ENCODE data around the gene DBNL. TPM values are rescaled to one million over a fixed set of nuclear protein-coding genes. Genes with fewer than 3 reads are reported as not detected.

DBNL gene
- polyA plus RNA-seq, 2 donors = 157 to 215 TPM

GRCh38 chr7:44075296-44076075 lies 31.0 kb downstream of the DBNL start:
- H3K27ac ChIP-seq (ENCODE audit: low read depth in 2 of 2, low read length in 1 of 2) = peak overlapping the region; percentile 86 to 90
- WGBS, 2 donors = 72 to 73% methylated on average over 17 of the region's 17 CpGs
- H3K4me3 ChIP-seq (ENCODE audit: low read depth in 1 of 2, low read length in 2 of 2) = no peak overlapping the region
- H3K27me3 ChIP-seq (ENCODE audit: control insufficient read depth in 1 of 2, insufficient read depth in 2 of 2, low read length in 2 of 2) = no peaks in the 10 kb centered on the region
- H3K4me1 ChIP-seq (ENCODE audit: control insufficient read depth in 2 of 2, insufficient read depth in 2 of 2, low read length in 1 of 2) = peaks cover 11 to 31% of the 10 kb centered on the region in 2 donors
- peaks cover 4 to 52% of the 10 kb centered on the region in 2 donors for H3K36me3 ChIP-seq (ENCODE audit: control insufficient read depth in 2 of 2, insufficient read depth in 2 of 2, low read length in 1 of 2)
- H3K9me3 ChIP-seq (ENCODE audit: control insufficient read depth in 2 of 2, insufficient read depth in 1 of 2, low read depth in 1 of 2, low read length in 1 of 2) = no peaks in the 10 kb centered on the region

GRCh38 chr7:44076101-44076895 lies 31.8 kb downstream of the DBNL start:
- peak overlapping the region; percentile 60 to 73 for H3K27ac ChIP-seq (ENCODE audit: low read depth in 2 of 2, low read length in 1 of 2)
- H3K4me1 ChIP-seq (ENCODE audit: control insufficient read depth in 2 of 2, insufficient read depth in 2 of 2, low read length in 1 of 2) = peaks cover 11 to 36% of the 10 kb centered on the region in 2 donors
- peaks cover 4 to 52% of the 10 kb centered on the region in 2 donors for H3K36me3 ChIP-seq (ENCODE audit: control insufficient read depth in 2 of 2, insufficient read depth in 2 of 2, low read length in 1 of 2)
- 94 to 96% methylated on average over 20 of the region's 20 CpGs for WGBS, 2 donors
- no peaks in the 10 kb centered on the region for H3K9me3 ChIP-seq (ENCODE audit: control insufficient read depth in 2 of 2, insufficient read depth in 1 of 2, low read depth in 1 of 2, low read length in 1 of 2)
- no peaks in the 10 kb centered on the region for H3K27me3 ChIP-seq (ENCODE audit: control insufficient read depth in 1 of 2, insufficient read depth in 2 of 2, low read length in 2 of 2)
- H3K4me3 ChIP-seq (ENCODE audit: low read depth in 1 of 2, low read length in 2 of 2) = no peak overlapping the region

- H3K27me3 ChIP-seq (ENCODE audit: control insufficient read depth in 1 of 2, insufficient read depth in 2 of 2, low read length in 2 of 2) = no peaks in the 10 kb centered on the region
- H3K27ac ChIP-seq (ENCODE audit: low read depth in 2 of 2, low read length in 1 of 2) = no peak overlapping the region
- H3K36me3 ChIP-seq (ENCODE audit: control insufficient read depth in 2 of 2, insufficient read depth in 2 of 2, low read length in 1 of 2) = peaks cover 4 to 52% of the 10 kb centered on the region in 2 donors
- no peaks in the 10 kb centered on the region for H3K9me3 ChIP-seq (ENCODE audit: control insufficient read depth in 2 of 2, insufficient read depth in 1 of 2, low read depth in 1 of 2, low read length in 1 of 2)
- no peak overlapping the region for H3K4me3 ChIP-seq (ENCODE audit: low read depth in 1 of 2, low read length in 2 of 2)
- WGBS, 2 donors = 81 to 83% methylated on average over 9 of the region's 9 CpGs
- peaks cover 11 to 36% of the 10 kb centered on the region in 2 donors for H3K4me1 ChIP-seq (ENCODE audit: control insufficient read depth in 2 of 2, insufficient read depth in 2 of 2, low read length in 1 of 2)
Observed at GRCh38 chr7:44077061-44077460, 32.6 kb downstream of the DBNL start.

GRCh38 chr7:44077681-44078091 lies 33.2 kb downstream of the DBNL start:
- H3K27ac ChIP-seq (ENCODE audit: low read depth in 2 of 2, low read length in 1 of 2) = peak overlapping the region in 1 of 2 donors; percentile 47
- H3K4me3 ChIP-seq (ENCODE audit: low read depth in 1 of 2, low read length in 2 of 2) = no peak overlapping the region
- no peaks in the 10 kb centered on the region for H3K9me3 ChIP-seq (ENCODE audit: control insufficient read depth in 2 of 2, insufficient read depth in 1 of 2, low read depth in 1 of 2, low read length in 1 of 2)
- no peaks in the 10 kb centered on the region for H3K27me3 ChIP-seq (ENCODE audit: control insufficient read depth in 1 of 2, insufficient read depth in 2 of 2, low read length in 2 of 2)
- H3K4me1 ChIP-seq (ENCODE audit: control insufficient read depth in 2 of 2, insufficient read depth in 2 of 2, low read length in 1 of 2) = peaks cover 11 to 31% of the 10 kb centered on the region in 2 donors
- H3K36me3 ChIP-seq (ENCODE audit: control insufficient read depth in 2 of 2, insufficient read depth in 2 of 2, low read length in 1 of 2) = peaks cover 4 to 52% of the 10 kb centered on the region in 2 donors
- WGBS, 2 donors = 55 to 65% methylated on average over 5 of the region's 5 CpGs

GRCh38 chr7:44078521-44078920 lies 34.0 kb downstream of the DBNL start:
- H3K27ac ChIP-seq (ENCODE audit: low read depth in 2 of 2, low read length in 1 of 2) = peak overlapping the region in 1 of 2 donors; percentile 24
- H3K4me3 ChIP-seq (ENCODE audit: low read depth in 1 of 2, low read length in 2 of 2) = no peak overlapping the region
- H3K9me3 ChIP-seq (ENCODE audit: control insufficient read depth in 2 of 2, insufficient read depth in 1 of 2, low read depth in 1 of 2, low read length in 1 of 2) = no peaks in the 10 kb centered on the region
- peaks cover 11 to 23% of the 10 kb centered on the region in 2 donors for H3K4me1 ChIP-seq (ENCODE audit: control insufficient read depth in 2 of 2, insufficient read depth in 2 of 2, low read length in 1 of 2)
- peaks cover 4 to 46% of the 10 kb centered on the region in 2 donors for H3K36me3 ChIP-seq (ENCODE audit: control insufficient read depth in 2 of 2, insufficient read depth in 2 of 2, low read length in 1 of 2)
- 81 to 82% methylated on average over 8 of the region's 8 CpGs for WGBS, 2 donors
- H3K27me3 ChIP-seq (ENCODE audit: control insufficient read depth in 1 of 2, insufficient read depth in 2 of 2, low read length in 2 of 2) = no peaks in the 10 kb centered on the region

GRCh38 chr7:44079331-44080021 lies 35.0 kb downstream of the DBNL start:
- no peak overlapping the region for H3K27ac ChIP-seq (ENCODE audit: low read depth in 2 of 2, low read length in 1 of 2)
- no peak overlapping the region for H3K4me3 ChIP-seq (ENCODE audit: low read depth in 1 of 2, low read length in 2 of 2)
- peaks cover 4 to 15% of the 10 kb centered on the region in 2 donors for H3K4me1 ChIP-seq (ENCODE audit: control insufficient read depth in 2 of 2, insufficient read depth in 2 of 2, low read length in 1 of 2)
- H3K36me3 ChIP-seq (ENCODE audit: control insufficient read depth in 2 of 2, insufficient read depth in 2 of 2, low read length in 1 of 2) = peaks cover 4 to 38% of the 10 kb centered on the region in 2 donors
- no peaks in the 10 kb centered on the region for H3K9me3 ChIP-seq (ENCODE audit: control insufficient read depth in 2 of 2, insufficient read depth in 1 of 2, low read depth in 1 of 2, low read length in 1 of 2)
- no peaks in the 10 kb centered on the region for H3K27me3 ChIP-seq (ENCODE audit: control insufficient read depth in 1 of 2, insufficient read depth in 2 of 2, low read length in 2 of 2)
- 83 to 85% methylated on average over 11 of the region's 11 CpGs for WGBS, 2 donors

- WGBS, 2 donors = 94 to 95% methylated on average over 5 of the region's 5 CpGs
- H3K27ac ChIP-seq (ENCODE audit: low read depth in 2 of 2, low read length in 1 of 2) = no peak overlapping the region
- H3K36me3 ChIP-seq (ENCODE audit: control insufficient read depth in 2 of 2, insufficient read depth in 2 of 2, low read length in 1 of 2) = peaks cover 4 to 37% of the 10 kb centered on the region in 2 donors
- H3K4me3 ChIP-seq (ENCODE audit: low read depth in 1 of 2, low read length in 2 of 2) = no peak overlapping the region
- H3K27me3 ChIP-seq (ENCODE audit: control insufficient read depth in 1 of 2, insufficient read depth in 2 of 2, low read length in 2 of 2) = no peaks in the 10 kb centered on the region
- H3K4me1 ChIP-seq (ENCODE audit: control insufficient read depth in 2 of 2, insufficient read depth in 2 of 2, low read length in 1 of 2) = peaks cover 4 to 15% of the 10 kb centered on the region in 2 donors
- H3K9me3 ChIP-seq (ENCODE audit: control insufficient read depth in 2 of 2, insufficient read depth in 1 of 2, low read depth in 1 of 2, low read length in 1 of 2) = no peaks in the 10 kb centered on the region
Observed at GRCh38 chr7:44080118-44080517, 35.6 kb downstream of the DBNL start.

- H3K4me1 ChIP-seq (ENCODE audit: control insufficient read depth in 2 of 2, insufficient read depth in 2 of 2, low read length in 1 of 2) = peaks cover 4 to 15% of the 10 kb centered on the region in 2 donors
- peak overlapping the region; percentile 1 to 60 for H3K4me3 ChIP-seq (ENCODE audit: low read depth in 1 of 2, low read length in 2 of 2)
- peak overlapping the region in 1 of 2 donors; percentile 43 for H3K27ac ChIP-seq (ENCODE audit: low read depth in 2 of 2, low read length in 1 of 2)
- WGBS, 2 donors = 77 to 84% methylated on average over 11 of the region's 11 CpGs
- no peaks in the 10 kb centered on the region for H3K27me3 ChIP-seq (ENCODE audit: control insufficient read depth in 1 of 2, insufficient read depth in 2 of 2, low read length in 2 of 2)
- H3K36me3 ChIP-seq (ENCODE audit: control insufficient read depth in 2 of 2, insufficient read depth in 2 of 2, low read length in 1 of 2) = peaks cover 4 to 37% of the 10 kb centered on the region in 2 donors
- H3K9me3 ChIP-seq (ENCODE audit: control insufficient read depth in 2 of 2, insufficient read depth in 1 of 2, low read depth in 1 of 2, low read length in 1 of 2) = no peaks in the 10 kb centered on the region
Observed at GRCh38 chr7:44080686-44081265, 36.3 kb downstream of the DBNL start.

GRCh38 chr7:44081266-44081748 lies 36.8 kb downstream of the DBNL start:
- H3K36me3 ChIP-seq (ENCODE audit: control insufficient read depth in 2 of 2, insufficient read depth in 2 of 2, low read length in 1 of 2) = peaks cover 4 to 34% of the 10 kb centered on the region in 2 donors
- H3K4me3 ChIP-seq (ENCODE audit: low read depth in 1 of 2, low read length in 2 of 2) = peak overlapping the region; percentile 34 to 60
- H3K4me1 ChIP-seq (ENCODE audit: control insufficient read depth in 2 of 2, insufficient read depth in 2 of 2, low read length in 1 of 2) = peaks cover 4 to 11% of the 10 kb centered on the region in 2 donors
- H3K9me3 ChIP-seq (ENCODE audit: control insufficient read depth in 2 of 2, insufficient read depth in 1 of 2, low read depth in 1 of 2, low read length in 1 of 2) = no peaks in the 10 kb centered on the region
- 44 to 50% methylated on average over 9 of the region's 9 CpGs for WGBS, 2 donors
- no peaks in the 10 kb centered on the region for H3K27me3 ChIP-seq (ENCODE audit: control insufficient read depth in 1 of 2, insufficient read depth in 2 of 2, low read length in 2 of 2)
- H3K27ac ChIP-seq (ENCODE audit: low read depth in 2 of 2, low read length in 1 of 2) = peak overlapping the region; percentile 12 to 43
